Upper lobe of left lung (tissue), 4 donors: ENCODE measurements around the gene RBM12.

Source experiments
- POLR2A ChIP-seq, 4 donors: fragments of 450-650 bp; IDR thresholded peaks; one replicate each; pipeline ENCODE4 v1.5.1; 2016 to 2017; ENCODE audit warnings: antibody characterized with exemption in 4 of 4, mild to moderate bottlenecking in 2 of 4
- TF ChIP-seq, protein P1 (sequence below), 6 experiments: fragments of 450-650 bp in 4 of 6; fragments of 200-600 bp in 2 of 6; sonication (generic) in 2 of 6; IDR thresholded peaks; one replicate each; pipeline ENCODE4 v1.5.1; 2016 to 2019; ENCODE audit warnings: antibody characterized with exemption in 6 of 6

DNA sequence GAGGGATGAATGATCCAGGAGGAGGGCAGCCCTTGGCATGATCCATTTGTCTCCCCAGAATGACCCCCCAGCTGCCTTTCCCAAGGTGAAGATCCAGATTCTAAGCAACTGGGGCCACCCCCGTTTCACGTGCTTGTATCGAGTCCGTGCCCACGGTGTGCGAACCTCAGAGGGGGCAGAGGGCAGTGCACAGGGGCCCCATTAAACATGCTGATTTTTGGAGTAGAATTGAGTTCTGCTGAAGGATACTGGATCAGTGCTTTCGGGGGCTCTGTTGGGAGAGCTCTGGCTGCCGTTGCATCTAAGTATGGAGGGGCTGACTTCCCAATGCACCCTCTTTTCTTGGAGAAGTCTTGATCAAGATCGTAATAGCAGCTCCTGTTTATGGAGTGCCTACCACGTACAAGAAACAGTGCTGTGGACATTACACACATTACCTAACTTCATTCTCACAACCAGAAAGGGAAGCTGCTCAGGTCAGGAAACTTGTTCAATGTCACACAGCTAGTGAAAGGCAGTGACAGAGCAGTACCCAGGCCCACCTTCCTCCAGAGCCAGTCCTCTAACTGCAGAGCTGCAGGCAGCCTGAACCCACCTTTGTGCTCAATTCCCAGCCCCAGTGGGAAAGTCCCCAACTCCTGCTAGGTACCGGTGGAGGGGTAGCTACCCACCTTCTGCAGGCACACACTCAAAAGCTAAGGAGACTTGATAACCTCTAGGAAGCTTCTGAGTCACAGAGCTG is 43.7 kb downstream of the RBM12 start:
- TF ChIP-seq, protein P1, sequence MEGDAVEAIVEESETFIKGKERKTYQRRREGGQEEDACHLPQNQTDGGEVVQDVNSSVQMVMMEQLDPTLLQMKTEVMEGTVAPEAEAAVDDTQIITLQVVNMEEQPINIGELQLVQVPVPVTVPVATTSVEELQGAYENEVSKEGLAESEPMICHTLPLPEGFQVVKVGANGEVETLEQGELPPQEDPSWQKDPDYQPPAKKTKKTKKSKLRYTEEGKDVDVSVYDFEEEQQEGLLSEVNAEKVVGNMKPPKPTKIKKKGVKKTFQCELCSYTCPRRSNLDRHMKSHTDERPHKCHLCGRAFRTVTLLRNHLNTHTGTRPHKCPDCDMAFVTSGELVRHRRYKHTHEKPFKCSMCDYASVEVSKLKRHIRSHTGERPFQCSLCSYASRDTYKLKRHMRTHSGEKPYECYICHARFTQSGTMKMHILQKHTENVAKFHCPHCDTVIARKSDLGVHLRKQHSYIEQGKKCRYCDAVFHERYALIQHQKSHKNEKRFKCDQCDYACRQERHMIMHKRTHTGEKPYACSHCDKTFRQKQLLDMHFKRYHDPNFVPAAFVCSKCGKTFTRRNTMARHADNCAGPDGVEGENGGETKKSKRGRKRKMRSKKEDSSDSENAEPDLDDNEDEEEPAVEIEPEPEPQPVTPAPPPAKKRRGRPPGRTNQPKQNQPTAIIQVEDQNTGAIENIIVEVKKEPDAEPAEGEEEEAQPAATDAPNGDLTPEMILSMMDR (IDR thresholded peaks at IDR 0.05) = no peak
- no peak for TF ChIP-seq POLR2A (IDR thresholded peaks at IDR 0.05)
